H1 (cell line): ENCODE measurements around the gene LHPP. TPM values are rescaled to one million over a fixed set of nuclear protein-coding genes. Genes with fewer than 3 reads are reported as not detected.

Experiments used
- CTCF ChIA-PET: fragments of 300-600 bp; sonication (Branson Sonifier 250); formaldehyde crosslinking; loops from one replicate; lab custom pipeline; 2021; ENCODE audit not compliant: partially characterized antibody; lab: Charles Lee
- POLR2A ChIA-PET: fragments of 300-600 bp; sonication (Branson Sonifier 250); formaldehyde crosslinking; loops from one replicate; lab custom pipeline; 2021; ENCODE audit warnings: inconsistent platforms; ENCODE audit not compliant: partially characterized antibody; lab: Charles Lee
- DNase-seq, 2 experiments: peaks; one replicate each; pipeline versions ENCODE4 v3.0.0 to v3.0.0-alpha.2; 2010 to 2022; ENCODE audit warnings: low spot score in 2 of 2, low read depth in 1 of 2, mixed read lengths in 1 of 2
- FAIRE-seq: peaks from 2 replicates; lab custom pipeline; 2011; peaks lifted over from hg19 to GRCh38; lab: Jason Lieb, UNC
- H2AFZ ChIP-seq: 2 replicates; pipeline ENCODE4 v1.8.1; 2012; ENCODE audit warnings: low read length, inconsistent platforms
- H2AK5ac ChIP-seq: 2 replicates; pipeline ENCODE4 v1.6.1; 2013; ENCODE audit warnings: low read depth, low read length
- H2BK120ac ChIP-seq: replicated peaks from 2 replicates; pipeline ENCODE3; 2013; ENCODE audit warnings: low read depth, low read length, inconsistent platforms
- H2BK12ac ChIP-seq: 2 replicates; pipeline ENCODE4 v1.6.1; 2013; ENCODE audit warnings: low read depth, low read length
- H2BK15ac ChIP-seq: 2 replicates; pipeline ENCODE4 v1.6.1; 2013; ENCODE audit warnings: low read length
- H2BK20ac ChIP-seq: 2 replicates; pipeline ENCODE4 v1.6.1; 2013; ENCODE audit warnings: low read length
- H2BK5ac ChIP-seq: 2 replicates; pipeline ENCODE4 v1.6.1; 2013; ENCODE audit warnings: low read depth, low read length
- H3K14ac ChIP-seq: 2 replicates; pipeline ENCODE4 v1.6.1; 2013; ENCODE audit warnings: inconsistent platforms; ENCODE audit not compliant: insufficient read length
- H3K18ac ChIP-seq: 2 replicates; pipeline ENCODE4 v1.6.1; 2013; ENCODE audit warnings: low read length; ENCODE audit errors: extremely low read depth
- H3K23ac ChIP-seq: 2 replicates; pipeline ENCODE4 v1.6.1; 2013; ENCODE audit warnings: inconsistent platforms; ENCODE audit not compliant: insufficient read length
- H3K23me2 ChIP-seq: 2 replicates; pipeline ENCODE4 v1.6.1; 2013; ENCODE audit warnings: low read depth, low read length
- H3K27ac ChIP-seq: 2 replicates; pipeline ENCODE4 v1.6.1; 2011; ENCODE audit warnings: low read depth, low read length, inconsistent platforms
- H3K27me3 ChIP-seq, 4 experiments: replicated peaks in 1 of 4; 1 replicate in 1 of 4; 2 replicates in 3 of 4; pipeline versions ENCODE4 v1.6.1 to v1.8.1; 2011 to 2013; ENCODE audit warnings: low read length in 3 of 4, mild to moderate bottlenecking in 3 of 4, inconsistent platforms in 2 of 4, mixed read lengths in 2 of 4, moderate library complexity in 1 of 4; ENCODE audit not compliant: control insufficient read depth in 3 of 4, insufficient read depth in 3 of 4; ENCODE audit errors: extremely low read depth in 1 of 4
- H3K36me3 ChIP-seq, 4 experiments: 2 replicates each; pipeline versions ENCODE4 v1.6.1 to v1.8.1; 2011 to 2013; ENCODE audit warnings: mild to moderate bottlenecking in 4 of 4, low read length in 3 of 4, moderate library complexity in 2 of 4, control low read depth in 1 of 4, inconsistent platforms in 1 of 4; ENCODE audit not compliant: insufficient read depth in 4 of 4, control insufficient read depth in 2 of 4
- H3K4ac ChIP-seq: replicated peaks from 2 replicates; pipeline ENCODE3; 2013; ENCODE audit warnings: low read length, low read depth, mixed read lengths, inconsistent platforms; ENCODE audit not compliant: insufficient read length
- H3K4me1 ChIP-seq, 4 experiments: replicated peaks in 1 of 4; 1 replicate in 1 of 4; 2 replicates in 3 of 4; pipeline versions ENCODE4 v1.6.1 to v1.8.1; 2011 to 2013; ENCODE audit warnings: low read length in 3 of 4, inconsistent platforms in 2 of 4, mixed read lengths in 1 of 4; ENCODE audit not compliant: insufficient read depth in 4 of 4, control insufficient read depth in 3 of 4
- H3K4me2 ChIP-seq, 2 experiments: 2 replicates each; pipeline versions ENCODE4 v1.6.1 to v1.8.1; 2011 to 2013; ENCODE audit warnings: low read depth in 2 of 2, low read length in 2 of 2, control low read depth in 1 of 2, inconsistent platforms in 1 of 2, mild to moderate bottlenecking in 1 of 2; ENCODE audit not compliant: insufficient read depth in 1 of 2
- H3K4me3 ChIP-seq, 4 experiments: fragments of 200-600, 300-600 bp in 1 of 4; sonication (generic), shearing (Covaris generic), sonication (Bioruptor Twin) in 1 of 4; 2 replicates each; pipeline versions ENCODE4 v1.5.1 to v1.8.1; 2011 to 2016; ENCODE audit warnings: low read length in 4 of 4, low read depth in 3 of 4, control low read depth in 2 of 4, inconsistent platforms in 2 of 4, mild to moderate bottlenecking in 2 of 4, mixed read lengths in 1 of 4, moderate library complexity in 1 of 4; ENCODE audit not compliant: insufficient read depth in 2 of 4; ENCODE audit errors: extremely low read depth in 1 of 4
- H3K56ac ChIP-seq: replicated peaks from 2 replicates; pipeline ENCODE3; 2013; ENCODE audit warnings: low read depth, mild to moderate bottlenecking, mixed read lengths, low read length, inconsistent platforms; ENCODE audit not compliant: insufficient read length
- H3K79me1 ChIP-seq: 2 replicates; pipeline ENCODE4 v1.6.1; 2013; ENCODE audit warnings: low read depth, low read length, control low read depth
- H3K79me2 ChIP-seq, 2 experiments: 2 replicates each; pipeline versions ENCODE4 v1.6.1 to v1.8.1; 2012 to 2013; ENCODE audit warnings: low read length in 2 of 2, mild to moderate bottlenecking in 2 of 2, inconsistent platforms in 1 of 2; ENCODE audit not compliant: insufficient read depth in 2 of 2, control insufficient read depth in 1 of 2
- H3K9ac ChIP-seq, 4 experiments: replicated peaks in 1 of 4; 1 replicate in 1 of 4; 2 replicates in 3 of 4; pipeline versions ENCODE4 v1.6.1 to v1.8.1; 2011 to 2013; ENCODE audit warnings: low read depth in 3 of 4, low read length in 3 of 4, control low read depth in 2 of 4, mild to moderate bottlenecking in 2 of 4, moderate library complexity in 2 of 4, inconsistent platforms in 1 of 4; ENCODE audit errors: extremely low read depth in 1 of 4
- H3K9me3 ChIP-seq, 2 experiments: 2 replicates each; pipeline versions ENCODE4 v1.6.1 to v1.8.1; 2012 to 2013; ENCODE audit warnings: mild to moderate bottlenecking in 2 of 2, moderate library complexity in 2 of 2, control low read depth in 1 of 2, inconsistent platforms in 1 of 2, low read depth in 1 of 2, low read length in 1 of 2, mixed read lengths in 1 of 2; ENCODE audit not compliant: insufficient read depth in 2 of 2
- H4K20me1 ChIP-seq, 2 experiments: replicated peaks in 1 of 2; 2 replicates each; pipeline versions ENCODE3 to v1.8.1; 2011 to 2013; ENCODE audit warnings: inconsistent platforms in 2 of 2, low read length in 2 of 2, mild to moderate bottlenecking in 1 of 2; ENCODE audit not compliant: insufficient read depth in 2 of 2, control insufficient read depth in 1 of 2
- H4K5ac ChIP-seq: 2 replicates; pipeline ENCODE4 v1.6.1; 2013; ENCODE audit warnings: low read length, low read depth, mixed read lengths, inconsistent platforms; ENCODE audit not compliant: insufficient read length
- H4K8ac ChIP-seq: 2 replicates; pipeline ENCODE4 v1.8.0; 2013; ENCODE audit warnings: mild to moderate bottlenecking, moderate library complexity, low read length, inconsistent platforms; ENCODE audit not compliant: insufficient read depth; ENCODE audit errors: extremely low read depth
- H4K91ac ChIP-seq: replicated peaks from 2 replicates; pipeline ENCODE3; 2013; ENCODE audit warnings: low read length, mixed read lengths, inconsistent platforms; ENCODE audit not compliant: insufficient read length
- CBX8 ChIP-seq: fragments of 300-800, 300-1000 bp; sonication (generic); IDR thresholded peaks from 2 replicates; pipeline ENCODE4 v1.7.1; 2016; ENCODE audit warnings: low read depth, low read length, borderline replicate concordance
- CEBPB ChIP-seq: IDR thresholded peaks from 2 replicates; pipeline ENCODE4 v1.6.1; 2012; ENCODE audit warnings: low read depth, low read length
- CHD2 ChIP-seq: IDR thresholded peaks from 2 replicates; pipeline ENCODE4 v1.6.1; 2012; ENCODE audit warnings: low read length, improper control_type of control experiment
- CREB1 ChIP-seq: IDR thresholded peaks from 2 replicates; pipeline ENCODE4 v1.6.1; 2012; ENCODE audit warnings: inconsistent platforms
- E2F6 ChIP-seq: IDR thresholded peaks from 2 replicates; pipeline ENCODE4 v1.6.1; 2012; ENCODE audit warnings: inconsistent platforms
- GABPA ChIP-seq: IDR thresholded peaks from 2 replicates; pipeline ENCODE4 v1.6.1; 2011; ENCODE audit warnings: mild to moderate bottlenecking, low read length, moderate library complexity, borderline replicate concordance; ENCODE audit not compliant: insufficient read depth
- NRF1 ChIP-seq: IDR thresholded peaks from 2 replicates; pipeline ENCODE4 v1.6.1; 2011; ENCODE audit warnings: mild to moderate bottlenecking, low read depth, low read length, improper control_type of control experiment
- PHF8 ChIP-seq: fragments of 200-600 bp; sonication (generic); conservative IDR thresholded peaks from 2 replicates; pipeline ENCODE4 v1.7.1; 2012; ENCODE audit warnings: low read depth, mild to moderate bottlenecking, inconsistent platforms, low read length, moderate library complexity
- SAP30 ChIP-seq: fragments of 300-600 bp; sonication (generic); IDR thresholded peaks from 2 replicates; pipeline ENCODE4 v1.7.1; 2012; ENCODE audit warnings: low read length, moderate library complexity, mild to moderate bottlenecking, inconsistent platforms; ENCODE audit not compliant: insufficient read depth, insufficient replicate concordance
- TAF7 ChIP-seq: optimal IDR thresholded peaks from 2 replicates; pipeline ENCODE3; 2011; ENCODE audit warnings: low read depth, mild to moderate bottlenecking, inconsistent platforms, low read length, moderate library complexity, borderline replicate concordance
- WGBS, 2 experiments: shearing (Covaris generic) in 1 of 2; methylation state at CpG; one replicate each; pipeline versions ENCODE4 v1.1.6 to v1.1.7; 2013 to 2015; ENCODE audit warnings: low lambda C conversion rate in 2 of 2, mixed read lengths in 2 of 2, inconsistent platforms in 1 of 2, low coverage in 1 of 2, missing lambda C conversion rate in 1 of 2; ENCODE audit not compliant: insufficient replicate concordance in 2 of 2, insufficient coverage in 1 of 2, insufficient read length in 1 of 2; ENCODE audit errors: extremely low coverage in 1 of 2, missing lambda C conversion rate in 1 of 2; 5-methylcytosine and 5-hydroxymethylcytosine counted together
- polyA plus RNA-seq, 7 experiments: library from polyadenylated mRNA; depleted of rRNA in 3 of 7; stranded (reverse) in 5 of 7; unstranded in 2 of 7; fragments of >200 nt in 5 of 7; fragments of 200-250 nt in 2 of 7; gene quantifications; 1 replicate in 5 of 7; 2 replicates in 1 of 7; 4 replicates in 1 of 7; pipeline versions ENCODE4 v1.2.1 to v1.2.3, GENCODE V29; 2011 to 2013; ENCODE audit warnings: missing spikeins in 2 of 7, mixed read lengths in 2 of 7
- total RNA-seq: library from RNA; stranded (reverse); fragmentation: NEBNext Ultra II Directional; extraction: Animal tissue kit (Norgen Biotek cat#: 25700); gene quantifications from 2 replicates; pipeline ENCODE4 v1.2.1, GENCODE V29; 2021

The LHPP gene
- total and polyA plus RNA-seq, 2 of the 8 experiments (the other 6 are each of a cell fraction or from before 2014, with no cell fraction given): 26.0 to 45.0 TPM

- Histone ChIP-seq H3K4ac (no peak overlapping the region), H4K91ac (no peak overlapping the region), H3K9ac (no peak overlapping the region), H3K23ac (no peak overlapping the region), H3K56ac (no peak overlapping the region), H3K27me3 (no peaks in the 10 kb centered on the region), H3K79me1 (peaks cover 4% of the 10 kb centered on the region), H3K27ac (no peak overlapping the region), H3K18ac (no peak overlapping the region), H4K5ac (no peak overlapping the region), H3K9me3 (no peaks in the 10 kb centered on the region), H2BK120ac (no peak overlapping the region), H3K36me3 (no peaks in the 10 kb centered on the region; a peak in 1 of 8 replicates), H2BK20ac (no peak overlapping the region), H3K79me2 (no peaks in the 10 kb centered on the region), H4K8ac (no peak overlapping the region), H2AFZ (no peak overlapping the region), H2BK5ac (no peak overlapping the region), H3K4me2 (no peak overlapping the region), H4K20me1 (peaks cover 0 to 8% of the 10 kb centered on the region in 2 experiments), H3K14ac (no peak overlapping the region), H2AK5ac (no peak overlapping the region), H2BK15ac (no peak overlapping the region), H3K23me2 (no peaks in the 10 kb centered on the region), H2BK12ac (no peak overlapping the region), H3K4me3 (no peak overlapping the region), H3K4me1 (peaks cover 0 to 4% (median 0%) of the 10 kb centered on the region in 4 experiments; a peak in 2 of 7 replicates)
- DNase-seq (no peak), FAIRE-seq (no peak)
- TF ChIP-seq CEBPB (no peak), E2F6 (no peak), CHD2 (no peak), SAP30 (no peak), GABPA (no peak), CREB1 (no peak), TAF7 (no peak), CBX8 (no peak), NRF1 (no peak), PHF8 (no peak)
- 87% methylated on average over 9 of the region's 9 CpGs; no CpG with 5 or more reads in 1 of the 2 experiments for WGBS, 2 experiments
- CTCF ChIA-PET: interaction anchor here (0.9 kb wide), 2 partner anchors 18 to 116 kb away, joined by 3 read pairs; no protein-coding TSS in a partner anchor
- POLR2A ChIA-PET: no interaction called here
Measured at GRCh38 chr10:124657806-124658205, 196.2 kb downstream of the LHPP start.
